H1 (cell line): ENCODE data around the gene LIPA.

ENCODE experiments used
- ATF2 ChIP-seq: IDR thresholded peaks from 2 replicates; pipeline ENCODE4 v1.6.1; 2012; ENCODE audit warnings: low read length, inconsistent platforms
- BRCA1 ChIP-seq: IDR thresholded peaks from 2 replicates; pipeline ENCODE4 v1.6.1; 2012; ENCODE audit warnings: low read depth, low read length, improper control_type of control experiment
- CEBPB ChIP-seq: IDR thresholded peaks from 2 replicates; pipeline ENCODE4 v1.6.1; 2012; ENCODE audit warnings: low read depth, low read length
- CHD7 ChIP-seq: fragments of 300-600 bp; sonication (generic); IDR thresholded peaks from 2 replicates; pipeline ENCODE4 v1.7.1; 2012; ENCODE audit warnings: low read length, moderate library complexity, mild to moderate bottlenecking, inconsistent platforms; ENCODE audit not compliant: insufficient replicate concordance
- CTCF ChIP-seq, 3 experiments: IDR thresholded peaks; 1 replicate in 2 of 3; 2 replicates in 1 of 3; pipeline versions ENCODE4 v1.5.1 to v1.6.1; 2011; ENCODE audit warnings: low read length in 3 of 3, mild to moderate bottlenecking in 3 of 3, inconsistent platforms in 2 of 3, low read depth in 1 of 3, moderate library complexity in 1 of 3; ENCODE audit not compliant: insufficient read depth in 1 of 3; ENCODE audit errors: control extremely low read depth in 1 of 3
- JUND ChIP-seq: IDR thresholded peaks from 2 replicates; pipeline ENCODE4 v1.6.1; 2011; ENCODE audit warnings: mild to moderate bottlenecking, improper control_type of control experiment, low read length
- SP1 ChIP-seq: IDR thresholded peaks from 2 replicates; pipeline ENCODE4 v1.6.1; 2011; ENCODE audit warnings: low read depth, low read length
- YY1 ChIP-seq: IDR thresholded peaks from 2 replicates; pipeline ENCODE4 v1.6.1; 2011; ENCODE audit warnings: low read depth, mild to moderate bottlenecking, low read length

- no peak for TF ChIP-seq ATF2
- TF ChIP-seq YY1: no peak
- no peak for TF ChIP-seq JUND
- no peak for TF ChIP-seq BRCA1
- no peak for TF ChIP-seq CTCF (IDR thresholded peaks at IDR 0.05; ENCODE audit: control extremely low read depth in 1 of 3, insufficient read depth in 1 of 3, low read depth in 1 of 3, low read length in 3 of 3)
- no peak for TF ChIP-seq CHD7
- no peak for TF ChIP-seq CEBPB
- TF ChIP-seq SP1: no peak
Observed at GRCh38 chr10:89251409-89252224, at the start of gene LIPA.
